Measurements from ENCODE around the gene CTXND2. TPM values are rescaled to one million over a fixed set of nuclear protein-coding genes. Genes with fewer than 3 reads are reported as not detected.
"Not testable (repeated sequence)": the region's sequence is repeated elsewhere in the genome, so short reads cannot be mapped to it uniquely, and the experiment has no call there.

Gene CTXND2
- total and polyA plus RNA-seq, 9 donors = not detected

GRCh38 chr1:150875197-150876118, 11.5 kb upstream of the CTXND2 start:
- Histone ChIP-seq H3K27me3 (no peaks in the 10 kb centered on the region), H3K4me1 (ENCODE audit: insufficient read depth) (peaks cover 7% of the 10 kb centered on the region), H3K4me3 (peak overlapping the region; percentile 99), H3K36me3 (no peaks in the 10 kb centered on the region), H3K27ac (peak overlapping the region; percentile 98 to 99), H3K9me3 (no peaks in the 10 kb centered on the region)
- TF ChIP-seq POLR2A (IDR thresholded peaks at IDR 0.05) = peak; percentile 19
- TF ChIP-seq EP300 (IDR thresholded peaks at IDR 0.05) = no peak
- no peak for TF ChIP-seq CTCF (IDR thresholded peaks at IDR 0.05)
- intact Hi-C loops (cut with DNase I) = no loop called here
- WGBS, 3 donors = 1 to 2% (median 2%) methylated on average over 17 of the region's 17 CpGs
- peak in 2 of 5 donors; percentile 37 to 45 for DNase-seq

GRCh38 chr1:150876119-150876454, 10.8 kb upstream of the CTXND2 start:
- intact Hi-C loops (cut with DNase I) = no loop called here
- Histone ChIP-seq H3K27ac (peak overlapping the region; percentile 98 to 99), H3K36me3 (no peaks in the 10 kb centered on the region), H3K4me1 (ENCODE audit: insufficient read depth) (peaks cover 6% of the 10 kb centered on the region), H3K27me3 (no peaks in the 10 kb centered on the region), H3K9me3 (no peaks in the 10 kb centered on the region), H3K4me3 (peak overlapping the region; percentile 99)
- 0 to 2% (median 0%) methylated on average over 19 to 23 of the region's 23 CpGs for WGBS, 3 donors
- TF ChIP-seq CTCF (IDR thresholded peaks at IDR 0.05) (no peak), EP300 (IDR thresholded peaks at IDR 0.05) (no peak)
- DNase-seq = no peak

- H3K36me3 ChIP-seq; H3K4me3 ChIP-seq; intact Hi-C loops (cut with DNase I); DNase-seq; H3K27ac ChIP-seq; H3K9me3 ChIP-seq; H3K27me3 ChIP-seq; H3K4me1 ChIP-seq (ENCODE audit: insufficient read depth): not testable (repeated sequence)
- 80 to 83% (median 81%) methylated on average over 2 of the region's 2 CpGs for WGBS, 3 donors
Measured at GRCh38 chr1:150878931-150879330, 8.0 kb upstream of the CTXND2 start.

GRCh38 chr1:150881331-150882070, 5.4 kb upstream of the CTXND2 start:
- TF ChIP-seq POLR2A (IDR thresholded peaks at IDR 0.05) = no peak
- no peak for TF ChIP-seq CTCF (IDR thresholded peaks at IDR 0.05)
- no peak for TF ChIP-seq EP300 (IDR thresholded peaks at IDR 0.05)
- intact Hi-C loops (cut with DNase I) = no loop called here
- H3K27ac ChIP-seq = no peak overlapping the region
- no peaks in the 10 kb centered on the region for H3K4me1 ChIP-seq (ENCODE audit: insufficient read depth)
- no peak overlapping the region for H3K4me3 ChIP-seq
- no peaks in the 10 kb centered on the region for H3K27me3 ChIP-seq
- 63 to 75% (median 67%) methylated on average over 2 of the region's 2 CpGs for WGBS, 3 donors
- H3K9me3 ChIP-seq = no peaks in the 10 kb centered on the region
- peak in 1 of 5 donors; percentile 46 for DNase-seq
- H3K36me3 ChIP-seq = no peaks in the 10 kb centered on the region

- H3K4me3 ChIP-seq; H3K27ac ChIP-seq; H3K9me3 ChIP-seq; H3K4me1 ChIP-seq (ENCODE audit: insufficient read depth); intact Hi-C loops (cut with DNase I); DNase-seq; H3K27me3 ChIP-seq; H3K36me3 ChIP-seq: not testable (repeated sequence)
- WGBS, 3 donors = 90 to 91% (median 91%) methylated on average over 5 of the region's 5 CpGs
Measured at GRCh38 chr1:150883121-150883520, 3.8 kb upstream of the CTXND2 start.
